ENCODE measurements around the gene TOP3A.

The TOP3A gene

DNA sequence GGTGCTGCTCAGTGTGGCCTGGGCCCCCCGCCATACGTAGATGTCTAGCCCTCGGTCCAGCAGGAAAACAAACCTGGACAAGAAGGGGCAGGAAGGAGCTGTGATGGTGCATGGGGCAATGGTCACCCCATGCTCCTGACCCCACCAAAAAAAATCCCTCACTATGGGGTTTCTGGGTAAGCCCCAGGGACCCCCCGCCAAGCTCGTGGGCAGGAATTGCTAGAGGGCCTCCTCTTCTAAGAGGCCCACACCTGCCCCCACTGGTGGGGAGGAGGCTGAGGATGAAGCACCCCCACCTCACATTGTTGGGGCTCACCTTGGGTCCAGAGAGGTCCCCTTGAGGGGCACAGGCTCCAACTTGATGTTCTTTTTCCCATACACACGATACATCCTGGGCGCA, 66.0 kb downstream of the TOP3A start:
- Histone ChIP-seq H3K4me2 (ENCODE audit: low read length) (no peak overlapping the region), H3K36me3 (ENCODE audit: control insufficient read depth, insufficient read depth, low read length) (no peaks in the 10 kb centered on the region), H3K9ac (no peak overlapping the region), H3K4me1 (no peaks in the 10 kb centered on the region), H3K79me2 (peaks cover 13% of the 10 kb centered on the region), H3K9me3 (ENCODE audit: control insufficient read depth, low read length) (no peaks in the 10 kb centered on the region), H3K27ac (no peak overlapping the region), H3K4me3 (ENCODE audit: low read depth, low read length) (no peak overlapping the region), H3K27me3 (ENCODE audit: control insufficient read depth, insufficient read depth, low read length) (no peaks in the 10 kb centered on the region), H2AFZ (no peak overlapping the region)
- TF ChIP-seq, protein P1, sequence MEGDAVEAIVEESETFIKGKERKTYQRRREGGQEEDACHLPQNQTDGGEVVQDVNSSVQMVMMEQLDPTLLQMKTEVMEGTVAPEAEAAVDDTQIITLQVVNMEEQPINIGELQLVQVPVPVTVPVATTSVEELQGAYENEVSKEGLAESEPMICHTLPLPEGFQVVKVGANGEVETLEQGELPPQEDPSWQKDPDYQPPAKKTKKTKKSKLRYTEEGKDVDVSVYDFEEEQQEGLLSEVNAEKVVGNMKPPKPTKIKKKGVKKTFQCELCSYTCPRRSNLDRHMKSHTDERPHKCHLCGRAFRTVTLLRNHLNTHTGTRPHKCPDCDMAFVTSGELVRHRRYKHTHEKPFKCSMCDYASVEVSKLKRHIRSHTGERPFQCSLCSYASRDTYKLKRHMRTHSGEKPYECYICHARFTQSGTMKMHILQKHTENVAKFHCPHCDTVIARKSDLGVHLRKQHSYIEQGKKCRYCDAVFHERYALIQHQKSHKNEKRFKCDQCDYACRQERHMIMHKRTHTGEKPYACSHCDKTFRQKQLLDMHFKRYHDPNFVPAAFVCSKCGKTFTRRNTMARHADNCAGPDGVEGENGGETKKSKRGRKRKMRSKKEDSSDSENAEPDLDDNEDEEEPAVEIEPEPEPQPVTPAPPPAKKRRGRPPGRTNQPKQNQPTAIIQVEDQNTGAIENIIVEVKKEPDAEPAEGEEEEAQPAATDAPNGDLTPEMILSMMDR (IDR thresholded peaks at IDR 0.05): no peak

DNA sequence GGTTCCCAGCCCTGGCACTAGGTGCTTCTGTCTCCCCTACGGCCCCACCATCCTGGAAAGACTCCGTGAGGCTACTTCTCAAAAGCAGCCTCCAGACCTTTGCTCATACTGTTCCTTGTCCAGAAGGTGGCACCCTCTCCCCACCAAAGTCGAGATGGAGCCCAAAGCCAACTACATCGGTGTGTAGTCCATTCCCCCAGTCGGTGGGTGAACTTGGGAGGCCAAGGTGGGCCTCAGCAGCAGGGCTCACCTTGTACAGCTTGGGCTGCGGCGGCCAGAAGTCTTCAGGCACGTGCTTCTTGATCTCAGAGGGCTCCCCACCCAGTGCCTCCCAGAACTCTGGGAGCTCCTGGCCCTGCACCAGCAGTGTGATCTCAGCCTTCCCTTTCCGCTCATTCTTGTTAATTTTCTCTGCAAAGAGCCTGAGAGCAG, 66.5 kb downstream of the TOP3A start:
- H2AFZ ChIP-seq: no peak overlapping the region
- H3K27ac ChIP-seq: no peak overlapping the region
- H3K4me1 ChIP-seq: no peaks in the 10 kb centered on the region
- H3K27me3 ChIP-seq (ENCODE audit: control insufficient read depth, insufficient read depth, low read length): no peaks in the 10 kb centered on the region
- TF ChIP-seq, protein P1 (IDR thresholded peaks at IDR 0.05): peak; percentile 71
- H3K79me2 ChIP-seq: peaks cover 8% of the 10 kb centered on the region
- H3K4me3 ChIP-seq (ENCODE audit: low read depth, low read length): no peak overlapping the region
- H3K9ac ChIP-seq: no peak overlapping the region
- no peaks in the 10 kb centered on the region for H3K36me3 ChIP-seq (ENCODE audit: control insufficient read depth, insufficient read depth, low read length)
- H3K9me3 ChIP-seq (ENCODE audit: control insufficient read depth, low read length): no peaks in the 10 kb centered on the region
- H3K4me2 ChIP-seq (ENCODE audit: low read length): no peak overlapping the region

DNA sequence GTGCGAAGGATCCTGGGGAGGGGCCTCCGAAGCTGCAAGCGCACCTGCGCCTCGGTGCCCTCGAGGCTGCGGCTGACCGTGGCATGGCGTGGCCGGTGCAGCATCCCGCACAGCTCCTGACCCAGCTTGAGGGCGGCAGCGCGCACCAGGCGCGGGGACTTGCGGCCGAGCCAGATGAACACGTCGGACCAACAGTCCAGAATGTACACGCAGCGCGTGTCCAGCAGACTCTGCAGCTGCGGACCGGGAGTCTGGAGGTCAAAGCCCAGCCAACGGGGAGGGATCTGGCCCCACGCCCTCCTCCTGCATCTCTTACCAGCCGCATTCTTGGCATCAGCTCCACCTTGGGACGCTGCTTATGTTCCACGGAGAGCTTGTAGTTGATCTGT, 67.2 kb downstream of the TOP3A start:
- Histone ChIP-seq H3K9me3 (ENCODE audit: control insufficient read depth, low read length) (no peaks in the 10 kb centered on the region), H3K4me2 (ENCODE audit: low read length) (no peak overlapping the region), H3K79me2 (peaks cover 4% of the 10 kb centered on the region), H3K27me3 (ENCODE audit: control insufficient read depth, insufficient read depth, low read length) (no peaks in the 10 kb centered on the region), H3K4me1 (no peaks in the 10 kb centered on the region), H3K9ac (no peak overlapping the region), H2AFZ (no peak overlapping the region), H3K4me3 (ENCODE audit: low read depth, low read length) (no peak overlapping the region), H3K27ac (no peak overlapping the region), H3K36me3 (ENCODE audit: control insufficient read depth, insufficient read depth, low read length) (no peaks in the 10 kb centered on the region)
- TF ChIP-seq, protein P1 (IDR thresholded peaks at IDR 0.05): no peak

DNA sequence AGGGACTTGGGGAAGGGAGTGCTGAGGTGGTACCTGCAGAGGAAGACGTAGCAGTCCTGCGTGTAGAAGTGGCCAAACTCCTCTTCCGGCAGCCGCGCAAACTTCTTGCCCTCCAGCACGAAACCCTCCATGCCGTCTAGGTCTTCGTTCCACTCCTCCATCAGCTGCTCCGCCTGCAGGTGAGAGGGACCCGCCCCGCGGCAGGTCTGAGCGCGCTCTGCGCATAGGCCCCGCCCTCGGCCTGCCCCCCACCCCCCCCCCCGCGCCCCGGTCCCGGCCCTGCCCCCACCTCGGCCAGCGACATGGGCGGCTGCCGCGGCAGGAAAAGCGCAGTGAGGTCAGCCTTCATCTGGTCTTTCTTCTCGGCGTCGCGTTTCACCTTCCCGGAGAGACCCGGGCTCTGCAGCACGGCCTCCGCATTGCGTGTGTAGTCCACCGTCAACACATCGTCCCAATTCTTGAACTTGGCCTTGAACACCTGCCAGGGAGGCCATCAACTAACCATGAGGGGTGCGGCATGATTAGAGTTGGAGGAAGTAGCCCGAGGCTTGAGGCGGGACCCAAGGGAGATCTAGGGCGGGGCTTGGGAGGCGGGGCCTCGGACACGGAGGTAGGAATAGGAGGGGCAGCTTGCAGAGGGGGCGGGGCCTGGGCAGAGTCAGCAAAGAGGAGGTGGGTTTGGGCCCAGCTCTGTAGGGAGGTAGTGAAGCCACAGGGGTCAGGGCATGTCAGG, 67.7 kb downstream of the TOP3A start:
- Histone ChIP-seq H3K9ac (no peak overlapping the region), H3K9me3 (ENCODE audit: control insufficient read depth, low read length) (no peaks in the 10 kb centered on the region), H3K27ac (no peak overlapping the region), H3K4me3 (ENCODE audit: low read depth, low read length) (no peak overlapping the region), H3K4me1 (no peaks in the 10 kb centered on the region), H3K36me3 (ENCODE audit: control insufficient read depth, insufficient read depth, low read length) (no peaks in the 10 kb centered on the region), H2AFZ (no peak overlapping the region), H3K4me2 (ENCODE audit: low read length) (no peak overlapping the region), H3K27me3 (ENCODE audit: control insufficient read depth, insufficient read depth, low read length) (no peaks in the 10 kb centered on the region), H3K79me2 (peaks cover 4% of the 10 kb centered on the region)
- TF ChIP-seq, protein P1 (IDR thresholded peaks at IDR 0.05): no peak

Measured in parathyroid adenoma (tissue), 2 donors.